Mesenteric fat pad (tissue), 1 donor: ENCODE measurements around the gene ZNF428. TPM values are rescaled to one million over a fixed set of nuclear protein-coding genes. Genes with fewer than 3 reads are reported as not detected.
A peak's percentile ranks its signal among the peaks of the same experiment; 100 is the strongest.
"Not testable (repeated sequence)": the region's sequence is repeated elsewhere in the genome, so short reads cannot be mapped to it uniquely, and the experiment has no call there.

Source experiments
- DNase-seq: peaks from one replicate; pipeline ENCODE4 v3.0.0-alpha.2; 2020; ENCODE audit warnings: low spot score
- total RNA-seq: library from RNA; stranded (reverse); fragmentation: NEBNext Ultra II Directional; extraction: Animal tissue kit (Norgen Biotek cat#: 25700); gene quantifications from one replicate; pipeline ENCODE4 v1.2.1, GENCODE V29; 2021
- donor health status: DM: yes; HTN: yes; CAD: no.

The ZNF428 gene
- total RNA-seq, 1 donor from 2014 or later: 19.2 TPM

DNA sequence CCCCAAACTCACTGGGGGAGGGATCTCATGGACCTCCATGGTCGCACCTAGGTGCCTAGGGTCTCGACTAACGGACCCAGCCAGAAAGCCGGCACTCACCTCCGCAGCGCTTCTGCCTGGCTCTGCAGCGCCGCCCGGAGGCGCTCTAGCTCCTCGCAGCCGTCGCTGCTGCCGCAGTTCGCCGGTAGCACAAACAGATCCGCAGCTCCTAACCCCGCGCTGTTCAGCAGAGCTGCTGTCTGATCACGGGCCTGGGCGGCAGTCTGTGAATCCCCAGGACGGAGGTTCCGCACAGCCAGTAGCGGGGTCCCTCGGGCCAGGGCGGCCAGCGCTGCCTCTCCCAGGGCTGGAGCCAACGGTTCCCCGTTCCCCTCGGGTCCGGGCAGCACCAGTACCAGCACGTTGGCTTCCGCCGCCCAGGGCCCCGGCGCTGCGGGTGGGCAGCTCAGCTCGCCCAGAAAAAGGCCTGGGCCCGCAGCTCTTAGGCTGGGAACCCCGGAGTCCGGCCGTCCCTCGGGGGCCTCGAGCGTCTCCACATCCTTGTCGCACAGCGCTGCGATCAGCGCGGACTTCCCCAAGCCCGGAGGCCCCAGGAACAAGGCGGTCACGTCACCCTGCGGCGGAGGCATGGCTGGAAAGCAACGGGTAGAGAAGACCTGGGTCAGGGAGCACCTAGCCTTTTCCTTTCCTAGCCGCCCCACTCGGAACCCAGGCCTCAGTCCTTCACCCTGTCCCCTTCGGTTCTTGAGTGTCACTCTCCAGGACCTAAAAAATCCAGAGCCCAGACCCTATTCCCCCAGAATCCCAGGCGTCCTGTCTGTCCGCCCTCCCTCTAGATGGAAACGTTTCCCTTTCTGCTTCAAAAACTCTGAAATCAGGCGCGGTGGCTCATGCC, 24.5 kb downstream of the ZNF428 start:
- no peak for DNase-seq

DNA sequence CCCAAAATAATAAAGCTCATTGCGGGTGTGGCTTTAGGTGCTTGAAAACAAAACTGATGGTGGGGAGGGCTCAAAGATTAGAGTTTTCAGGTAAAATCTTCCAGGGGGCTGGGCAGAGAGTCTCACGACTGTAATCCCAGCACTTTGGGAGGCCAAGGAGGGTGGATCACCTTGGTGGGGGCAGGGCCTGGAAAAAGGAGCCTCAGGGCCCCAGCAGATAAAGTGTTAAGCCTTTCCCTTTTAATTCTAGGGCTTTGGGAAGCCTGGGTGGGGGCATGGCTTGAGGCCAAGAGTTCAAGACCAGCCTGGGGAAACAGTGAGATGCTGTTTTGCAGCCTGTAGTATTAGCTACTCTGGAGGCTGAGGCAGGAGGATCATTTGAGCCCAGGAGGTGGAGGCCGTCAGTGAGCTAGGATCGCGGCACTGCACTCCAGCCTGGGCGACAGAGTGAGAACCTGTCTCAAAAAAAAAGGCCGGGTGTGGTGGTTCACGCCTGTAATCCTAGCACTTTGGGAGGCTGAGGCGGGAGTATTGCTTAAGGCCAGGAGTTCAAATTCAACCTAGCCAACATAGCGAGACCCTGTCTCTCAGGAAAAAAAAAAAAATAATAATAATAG, 25.2 kb downstream of the ZNF428 start:
- DNase-seq: no peak

DNA sequence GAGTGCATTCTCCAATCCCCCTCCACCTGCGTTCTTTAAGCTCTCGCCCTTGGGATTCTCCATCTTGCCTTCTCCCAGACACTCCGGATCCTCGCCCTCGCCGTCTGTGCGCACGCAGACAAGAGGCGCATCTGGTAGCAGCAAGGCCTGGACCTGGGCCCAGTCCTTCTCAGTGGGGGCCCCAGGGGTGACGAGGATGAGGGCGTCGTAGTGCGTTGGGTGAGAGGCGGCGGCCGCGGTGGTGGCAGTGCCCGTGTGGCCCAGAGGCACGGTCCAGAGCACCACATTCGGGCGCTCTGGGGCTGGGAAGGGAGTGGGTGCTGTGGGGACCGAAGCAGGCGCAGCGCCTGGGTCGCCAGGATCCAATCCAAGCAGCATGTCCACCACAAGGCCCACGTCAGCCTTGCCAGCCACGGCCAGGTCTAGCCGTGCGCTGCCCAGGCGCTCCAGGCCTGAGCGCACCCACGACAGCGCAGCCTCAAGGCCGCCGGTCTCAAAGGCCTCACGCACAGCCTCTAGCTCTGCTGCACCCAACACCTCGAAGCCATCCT, 26.6 kb downstream of the ZNF428 start:
- DNase-seq: no peak

DNA sequence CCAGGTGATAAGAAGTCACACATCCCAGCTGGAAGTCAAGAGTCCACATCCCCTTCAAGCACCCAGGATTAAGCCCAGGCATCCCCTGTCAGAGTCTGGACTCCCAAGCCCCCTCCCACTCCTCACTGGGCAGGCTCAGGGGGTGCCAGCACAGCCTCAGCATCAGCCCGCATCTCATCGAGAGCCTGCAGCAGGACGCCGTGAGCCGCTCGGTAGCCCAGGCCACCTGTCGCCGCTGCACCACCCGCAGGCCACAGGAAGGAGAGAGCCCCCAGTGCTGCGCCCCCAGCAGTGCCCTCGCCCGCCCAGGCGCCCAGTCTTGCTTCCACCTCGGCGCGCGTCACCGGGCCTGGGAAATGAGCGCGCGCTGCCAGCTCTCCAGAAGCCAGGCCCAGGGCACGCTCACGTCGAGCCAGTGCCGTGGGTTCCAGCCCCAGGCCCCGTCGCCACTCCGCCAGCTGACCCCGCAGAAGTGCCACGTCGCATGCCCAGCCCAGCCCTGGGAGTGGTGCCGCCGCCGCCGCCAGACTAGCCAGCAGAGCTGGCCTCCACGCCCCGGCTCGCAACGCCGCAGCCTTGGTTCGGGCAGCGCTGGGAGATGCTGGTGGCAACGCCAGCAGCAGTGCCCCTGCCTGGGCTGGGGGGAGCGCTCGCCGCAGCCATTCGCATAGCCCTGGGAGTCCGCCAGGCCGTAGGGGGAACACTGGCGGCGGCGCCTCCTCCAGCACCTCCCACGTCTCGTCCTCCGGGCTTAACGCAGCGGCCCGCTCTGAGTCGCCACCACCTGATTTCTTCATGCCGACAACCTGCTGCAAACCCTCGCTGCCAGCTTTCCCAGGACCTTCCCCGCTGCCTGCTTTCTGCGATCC, 27.3 kb downstream of the ZNF428 start:
- no peak for DNase-seq

DNA sequence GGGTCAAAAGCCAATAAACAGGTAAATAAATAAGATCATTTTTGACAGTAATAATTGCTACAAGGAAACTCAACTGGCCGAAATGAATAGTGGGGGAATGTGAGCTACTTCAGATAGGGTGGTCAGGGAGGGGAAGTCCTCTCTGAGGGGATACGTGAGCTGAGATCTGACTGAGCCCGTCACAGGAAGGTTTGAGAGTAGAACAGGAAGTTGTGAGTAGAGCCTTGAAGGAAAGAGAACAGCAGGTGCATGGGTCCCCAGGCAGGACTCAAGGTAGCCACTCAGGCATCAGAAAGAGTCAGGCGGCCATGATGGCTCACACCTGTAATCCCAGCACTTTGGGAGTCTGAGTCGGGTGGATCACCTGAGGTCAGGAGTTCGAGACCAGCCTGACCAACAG, 29.8 kb downstream of the ZNF428 start:
- DNase-seq: no peak

DNA sequence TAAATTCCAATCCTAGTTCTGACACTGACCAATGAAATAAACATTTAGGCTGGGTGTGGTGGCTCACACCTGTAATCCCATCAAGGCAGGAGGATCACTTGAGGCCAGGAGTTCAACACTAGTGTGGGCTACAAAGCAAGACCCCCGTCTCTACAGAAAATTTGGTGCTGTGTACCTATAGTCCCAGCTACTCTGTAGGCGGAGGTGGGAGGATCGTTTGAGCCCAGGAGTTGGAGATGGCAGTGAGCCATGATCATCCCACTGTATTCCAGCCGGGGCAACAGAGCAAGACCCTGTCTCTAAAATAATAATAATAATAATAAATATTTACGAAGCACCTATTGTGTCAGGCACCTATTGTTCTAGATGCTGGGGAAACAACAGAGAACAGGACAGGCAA, 30.2 kb downstream of the ZNF428 start:
- no peak for DNase-seq

DNA sequence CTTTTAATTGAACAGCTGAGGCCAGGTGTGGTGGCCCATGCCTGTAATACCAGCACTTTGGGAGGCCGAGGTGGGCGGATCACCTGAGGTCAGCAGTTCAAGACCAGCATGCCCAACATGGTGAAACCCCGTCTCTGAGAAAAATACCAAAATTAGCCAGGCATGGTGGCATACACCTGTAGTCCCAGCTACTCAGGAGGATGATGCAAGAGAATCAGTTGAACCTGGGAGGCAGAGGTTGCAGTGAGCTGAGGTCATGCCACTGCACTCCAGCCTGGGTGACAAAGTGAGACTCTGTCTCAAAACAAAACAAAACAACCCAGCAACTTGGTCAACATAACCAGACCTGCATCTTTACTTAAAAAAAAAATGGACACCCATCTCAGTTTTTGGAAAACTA, 32.4 kb downstream of the ZNF428 start:
- not testable (repeated sequence) for DNase-seq

DNA sequence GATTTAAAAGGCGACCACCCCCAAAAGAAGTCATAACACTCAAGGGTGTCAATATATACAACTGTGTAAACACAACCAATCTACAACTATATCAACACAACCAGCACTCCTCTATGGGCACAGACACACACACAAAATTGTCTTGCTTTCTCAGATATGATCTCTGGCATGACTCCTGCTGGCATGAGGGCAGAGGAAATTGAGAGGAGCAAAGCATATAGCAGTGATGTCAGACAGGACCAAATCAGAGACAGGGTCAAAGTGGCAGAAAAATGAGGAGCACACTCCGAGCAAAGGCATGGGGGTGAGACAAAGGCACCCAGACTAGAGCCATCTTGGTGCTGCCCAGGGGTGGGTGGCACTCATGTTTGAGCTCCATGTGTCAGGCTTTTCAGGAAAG, 33.1 kb downstream of the ZNF428 start:
- DNase-seq: no peak

DNA sequence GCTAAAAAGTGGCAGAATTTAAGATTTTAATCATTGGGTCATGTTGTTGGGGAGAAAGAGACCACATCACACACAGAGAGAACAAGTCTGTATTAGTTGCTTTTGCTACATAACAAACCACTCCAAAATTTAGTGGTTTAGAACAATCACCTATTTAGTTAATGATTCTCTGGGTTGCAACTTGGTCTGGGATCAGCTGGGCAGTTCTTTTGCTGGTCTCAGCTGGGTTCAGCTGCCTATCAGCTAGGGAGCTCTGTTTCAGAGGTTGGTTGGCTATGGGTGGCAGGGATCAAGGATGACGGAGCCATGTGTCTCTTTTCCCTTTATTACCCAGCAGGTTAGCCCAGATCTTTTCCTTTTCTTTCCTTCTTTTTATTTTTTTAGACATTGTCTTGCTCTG, 34.9 kb downstream of the ZNF428 start:
- no peak for DNase-seq

DNA sequence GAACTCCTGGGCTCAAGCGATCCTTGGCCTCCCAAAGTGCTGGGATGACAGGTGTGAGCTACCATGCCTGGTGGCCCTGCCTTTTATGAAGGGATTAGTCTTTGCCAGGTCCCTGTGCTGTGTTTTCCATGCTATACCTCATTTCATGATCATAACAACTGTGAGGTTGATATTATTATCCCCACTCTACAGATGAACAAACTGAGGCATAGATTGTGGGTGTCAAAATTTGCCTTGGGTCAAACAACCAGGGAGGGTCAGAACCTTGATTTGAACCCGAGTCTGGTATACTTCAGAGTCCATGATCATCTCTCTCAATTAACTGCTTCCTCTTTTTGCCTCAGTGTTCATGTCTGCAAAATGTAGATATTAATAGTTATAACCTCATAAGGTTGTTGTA, 36.9 kb downstream of the ZNF428 start:
- no peak for DNase-seq

DNA sequence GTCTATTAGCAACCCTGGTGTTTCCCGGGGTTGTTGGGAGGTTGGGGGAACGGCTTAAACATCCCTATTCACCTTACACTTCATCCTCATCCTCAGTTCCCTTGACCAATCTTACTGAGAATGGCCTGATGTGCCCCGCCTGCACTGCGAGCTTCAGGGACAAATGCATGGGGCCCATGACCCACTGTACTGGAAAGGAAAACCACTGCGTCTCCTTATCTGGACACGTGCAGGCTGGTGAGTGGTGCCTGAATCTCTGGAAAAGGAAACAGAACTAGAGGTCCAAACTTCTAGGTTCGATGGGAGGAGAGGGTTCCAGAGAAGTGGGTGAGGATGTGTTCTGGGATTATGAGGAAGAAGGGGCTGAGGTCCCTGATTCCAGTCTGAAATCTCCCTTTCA, 38.0 kb downstream of the ZNF428 start:
- DNase-seq: no peak

DNA sequence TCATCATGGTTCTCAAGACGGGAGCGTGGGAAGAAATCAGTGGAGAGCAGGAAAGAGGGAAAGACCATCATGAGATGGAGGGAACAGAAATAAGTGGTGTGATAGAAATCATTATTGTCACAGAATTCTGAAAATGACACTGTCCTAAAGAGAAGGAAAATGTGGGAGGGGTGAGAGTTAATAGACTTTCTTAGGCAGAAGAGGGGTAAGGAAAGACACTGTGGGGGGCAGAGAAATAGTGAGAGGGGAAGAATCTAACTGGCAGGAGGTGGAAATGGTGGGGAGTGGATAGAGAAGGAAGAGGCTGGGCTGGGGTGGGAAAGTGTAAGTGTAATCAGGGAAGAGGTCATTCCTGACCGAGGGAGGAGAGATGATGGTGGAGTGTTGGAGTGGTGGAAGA, 40.6 kb downstream of the ZNF428 start:
- no peak for DNase-seq

DNA sequence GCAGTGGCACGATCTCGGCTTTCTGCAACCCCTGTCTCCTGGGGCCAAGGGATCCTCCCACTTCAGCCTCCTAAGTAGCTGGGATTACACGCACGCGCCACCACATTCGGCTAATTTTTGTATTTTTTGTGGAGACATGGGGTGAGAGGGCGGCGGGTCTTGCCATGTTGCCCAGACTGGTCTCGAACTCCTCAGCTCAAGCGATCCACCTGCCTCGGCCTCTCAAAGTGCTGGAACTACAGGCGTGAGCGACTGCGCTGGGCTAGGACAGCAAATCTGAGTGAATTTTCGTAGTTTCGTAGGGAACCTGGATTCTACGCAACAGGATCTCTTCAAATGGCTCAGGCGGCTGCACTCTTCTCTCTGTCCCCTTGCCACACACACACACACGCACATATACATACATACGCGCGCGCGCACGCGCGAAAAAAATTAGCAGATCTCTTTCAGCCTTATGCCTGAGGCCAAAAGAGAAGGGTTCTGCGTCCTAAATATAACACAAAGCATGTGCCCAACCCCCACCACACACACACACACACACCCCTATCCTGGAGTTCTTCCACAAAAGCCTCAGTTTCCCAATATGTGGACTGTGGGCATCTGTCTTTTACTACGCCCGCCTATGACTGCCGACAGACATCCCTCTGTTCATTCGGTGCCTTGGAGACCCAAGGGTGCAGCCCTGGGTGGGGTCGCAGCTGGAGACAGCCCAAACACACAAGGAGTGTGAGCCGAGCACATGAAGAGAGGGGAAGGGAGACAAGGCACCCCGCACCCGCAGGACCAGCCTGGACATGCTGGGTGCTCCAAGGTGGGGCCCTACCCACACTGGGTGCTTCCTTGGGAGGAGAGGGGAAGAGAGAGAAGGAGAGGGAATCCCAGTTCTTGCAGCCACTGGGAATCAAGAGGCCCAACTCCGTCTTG, 43.2 kb downstream of the ZNF428 start:
- DNase-seq: no peak

DNA sequence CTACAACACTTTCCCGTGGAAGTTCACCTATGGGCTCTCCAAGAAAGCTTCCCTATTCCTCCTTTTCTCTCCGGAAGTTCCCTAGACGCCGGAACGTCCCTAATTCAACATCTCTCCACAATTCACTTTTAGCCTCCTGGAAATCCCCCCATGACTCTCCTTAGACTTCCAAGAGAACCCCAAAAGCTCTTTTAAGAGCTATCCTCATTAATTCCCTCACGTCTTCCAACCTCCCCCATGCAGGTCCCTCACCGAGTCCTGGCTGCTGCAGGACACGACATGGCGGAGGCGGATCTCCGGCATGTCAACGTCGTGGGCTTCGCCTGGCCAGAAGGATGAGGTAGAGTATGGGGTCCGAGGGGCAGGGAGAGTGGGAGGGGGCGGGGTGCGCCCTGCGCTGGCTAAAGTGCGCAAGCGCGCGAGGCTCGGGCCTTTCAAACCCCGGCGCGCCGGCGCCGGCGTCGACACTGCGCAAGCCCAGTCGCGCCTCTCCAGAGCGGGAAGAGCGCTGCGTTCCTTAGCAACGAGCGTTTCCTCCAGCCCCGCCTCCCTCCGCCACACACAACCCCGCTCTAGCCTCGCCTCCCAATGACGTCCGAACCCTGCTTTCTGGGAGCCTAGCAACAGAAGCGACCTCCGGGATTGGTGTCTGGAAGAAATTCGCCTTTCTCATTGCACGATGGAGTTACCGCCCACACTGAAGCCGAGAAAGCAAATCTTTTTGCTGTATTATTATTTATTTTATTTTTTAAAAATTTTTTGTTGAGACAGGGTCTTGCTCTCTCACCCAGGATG, 44.1 kb downstream of the ZNF428 start, which contains the start of the genes PINLYP and XRCC1:
PINLYP (plus strand) TSS at position 646 of the 795 bp plus-strand sequence. CDS start 1,391 bp downstream, outside the sequence.
XRCC1 (minus strand) TSS at position 372 of the 795 bp plus-strand sequence; CDS start at position 303, 69 bp downstream.
- DNase-seq: peak; percentile 99

DNA sequence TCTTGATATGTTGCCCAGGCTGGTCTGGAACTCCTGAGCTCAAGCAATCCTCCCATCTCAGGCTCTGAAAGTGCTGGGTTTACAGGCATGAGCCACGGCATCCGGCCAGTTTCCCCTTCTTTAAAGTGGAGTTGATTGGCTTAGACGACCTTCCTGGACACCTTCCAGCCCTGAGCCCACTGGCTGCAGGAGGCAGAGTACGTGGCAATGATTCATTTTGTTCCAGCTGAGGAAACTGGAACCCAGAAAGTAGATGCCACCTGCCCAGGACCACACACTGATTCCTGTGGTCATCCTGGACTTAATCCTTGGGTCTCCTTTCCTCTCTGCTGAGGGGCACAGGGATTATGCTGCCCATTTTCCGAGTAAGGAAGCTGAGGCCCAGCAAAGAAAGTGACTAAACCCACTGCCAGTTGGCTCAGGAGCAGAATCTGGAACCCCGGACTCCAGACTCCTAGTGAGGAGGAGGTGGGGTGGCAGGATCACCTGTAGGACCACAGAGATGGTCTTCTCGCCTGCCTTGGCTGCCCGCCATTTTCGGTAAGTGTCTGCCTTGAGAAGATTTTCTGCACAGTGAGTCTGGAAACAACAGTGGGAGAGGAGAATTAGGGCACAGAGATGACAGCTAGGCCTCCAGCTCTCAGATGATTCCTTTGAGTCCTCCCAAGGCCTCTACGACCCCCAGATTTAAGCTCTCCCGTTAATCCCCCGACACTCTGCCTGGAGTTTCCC, 44.8 kb downstream of the ZNF428 start:
- DNase-seq: no peak

DNA sequence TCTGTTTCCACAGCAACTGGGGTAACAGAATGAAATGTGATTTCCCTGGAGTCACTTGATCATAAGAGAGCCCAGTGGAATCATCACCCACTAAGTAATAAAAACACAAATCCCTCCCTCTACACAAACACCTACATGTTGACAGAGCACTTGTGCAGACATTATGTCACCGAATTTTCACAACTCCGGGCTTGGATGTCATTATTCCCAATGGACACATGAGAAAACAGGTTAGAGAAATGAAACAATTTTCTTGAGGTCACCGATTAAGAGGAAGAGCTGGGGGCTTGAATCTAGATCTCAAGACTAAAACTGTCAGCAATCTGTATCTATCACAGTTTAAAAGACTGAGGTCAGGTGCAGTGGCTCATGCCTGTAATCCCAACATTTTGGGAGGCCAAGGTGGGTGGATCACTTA, 47.2 kb downstream of the ZNF428 start:
- no peak for DNase-seq

DNA sequence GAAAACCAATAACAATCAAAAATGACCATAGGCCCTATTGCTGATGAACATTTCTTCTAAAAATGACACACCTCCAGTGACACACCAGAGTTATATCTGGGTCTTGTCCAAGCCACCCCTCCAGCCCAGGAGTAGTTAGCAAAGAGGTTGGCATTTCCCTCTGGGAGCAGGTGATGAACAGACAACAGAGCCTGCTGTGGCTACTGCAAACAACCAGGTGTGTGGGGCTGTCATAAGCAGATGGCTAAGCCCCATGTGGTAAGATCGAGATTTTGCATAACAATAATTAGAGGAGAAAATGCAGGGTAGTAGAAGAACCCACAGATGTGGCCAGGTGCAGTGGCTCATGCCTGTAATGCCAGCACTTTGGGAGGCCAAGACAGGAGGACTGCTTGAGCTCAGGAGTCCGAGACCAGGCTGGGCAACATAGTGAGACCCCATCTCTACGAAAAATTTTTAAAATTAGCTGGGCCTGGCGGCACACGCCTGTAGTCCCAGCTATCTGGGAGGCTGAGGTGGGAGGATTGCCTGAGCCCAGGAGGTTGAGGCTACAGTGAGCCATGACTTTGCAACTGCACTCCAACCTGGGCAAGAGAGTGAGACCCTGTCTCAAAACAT, 49.1 kb downstream of the ZNF428 start:
- no peak for DNase-seq

DNA sequence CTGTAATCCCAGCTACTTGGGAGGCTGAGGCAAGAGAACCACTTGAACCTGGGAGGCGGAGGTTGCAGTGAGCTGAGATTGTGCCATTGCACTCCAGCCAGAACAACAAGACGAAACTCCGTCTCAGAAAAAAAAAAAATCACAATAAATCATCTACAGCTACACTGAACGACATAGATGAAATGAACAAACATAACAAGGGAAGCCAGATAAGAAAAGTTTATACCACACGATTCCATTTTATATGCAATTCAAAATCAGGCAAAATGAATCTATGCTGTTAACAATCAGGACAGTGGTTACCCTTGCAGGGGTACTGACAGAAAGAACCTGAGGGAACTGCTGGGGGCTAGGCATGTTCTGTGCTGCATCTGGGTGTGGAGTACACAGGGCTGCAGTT, 49.8 kb downstream of the ZNF428 start:
- no peak for DNase-seq
